ENCODE measurements around the gene COL28A1. TPM values are rescaled to one million over a fixed set of nuclear protein-coding genes. Genes with fewer than 3 reads are reported as not detected.

COL28A1 gene
- total RNA-seq, 1 donor from 2014 or later, result 2.0 TPM

DNA sequence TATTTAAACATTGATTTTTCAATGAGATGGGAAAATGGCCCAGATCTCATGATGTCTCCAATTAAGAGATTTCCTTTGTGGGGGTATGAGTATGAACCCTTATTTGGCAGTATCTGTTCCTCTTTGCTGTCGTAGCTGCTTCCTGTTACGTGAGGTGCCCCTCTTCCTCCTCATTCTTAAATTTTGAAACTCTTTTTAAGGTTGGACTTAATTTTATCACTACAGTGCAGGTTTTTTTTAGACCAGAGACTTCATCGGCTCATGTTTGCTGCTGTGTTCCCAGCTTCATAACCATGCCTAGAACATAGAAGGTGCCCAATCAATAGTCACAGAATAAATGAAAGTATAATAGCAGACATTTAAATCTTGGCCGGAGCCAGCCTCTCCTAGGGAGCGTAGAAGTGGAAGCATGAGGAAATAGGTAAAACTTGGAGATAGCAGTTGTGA is 33.4 kb upstream of the COL28A1 start:
- Histone ChIP-seq H3K27ac (peak overlapping the region; percentile 36), H3K4me3 (peak overlapping the region; percentile 15), H3K4me1 (peaks cover 36% of the 10 kb centered on the region), H3K9me3 (no peaks in the 10 kb centered on the region), H3K27me3 (ENCODE audit: low read depth) (no peaks in the 10 kb centered on the region), H3K36me3 (no peaks in the 10 kb centered on the region)
- intact Hi-C loops (cut with DNase I), result no loop called here
- TF ChIP-seq, protein P1, sequence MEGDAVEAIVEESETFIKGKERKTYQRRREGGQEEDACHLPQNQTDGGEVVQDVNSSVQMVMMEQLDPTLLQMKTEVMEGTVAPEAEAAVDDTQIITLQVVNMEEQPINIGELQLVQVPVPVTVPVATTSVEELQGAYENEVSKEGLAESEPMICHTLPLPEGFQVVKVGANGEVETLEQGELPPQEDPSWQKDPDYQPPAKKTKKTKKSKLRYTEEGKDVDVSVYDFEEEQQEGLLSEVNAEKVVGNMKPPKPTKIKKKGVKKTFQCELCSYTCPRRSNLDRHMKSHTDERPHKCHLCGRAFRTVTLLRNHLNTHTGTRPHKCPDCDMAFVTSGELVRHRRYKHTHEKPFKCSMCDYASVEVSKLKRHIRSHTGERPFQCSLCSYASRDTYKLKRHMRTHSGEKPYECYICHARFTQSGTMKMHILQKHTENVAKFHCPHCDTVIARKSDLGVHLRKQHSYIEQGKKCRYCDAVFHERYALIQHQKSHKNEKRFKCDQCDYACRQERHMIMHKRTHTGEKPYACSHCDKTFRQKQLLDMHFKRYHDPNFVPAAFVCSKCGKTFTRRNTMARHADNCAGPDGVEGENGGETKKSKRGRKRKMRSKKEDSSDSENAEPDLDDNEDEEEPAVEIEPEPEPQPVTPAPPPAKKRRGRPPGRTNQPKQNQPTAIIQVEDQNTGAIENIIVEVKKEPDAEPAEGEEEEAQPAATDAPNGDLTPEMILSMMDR (IDR thresholded peaks at IDR 0.05), result no peak
- DNase-seq (no peak), ATAC-seq (no peak)

DNA sequence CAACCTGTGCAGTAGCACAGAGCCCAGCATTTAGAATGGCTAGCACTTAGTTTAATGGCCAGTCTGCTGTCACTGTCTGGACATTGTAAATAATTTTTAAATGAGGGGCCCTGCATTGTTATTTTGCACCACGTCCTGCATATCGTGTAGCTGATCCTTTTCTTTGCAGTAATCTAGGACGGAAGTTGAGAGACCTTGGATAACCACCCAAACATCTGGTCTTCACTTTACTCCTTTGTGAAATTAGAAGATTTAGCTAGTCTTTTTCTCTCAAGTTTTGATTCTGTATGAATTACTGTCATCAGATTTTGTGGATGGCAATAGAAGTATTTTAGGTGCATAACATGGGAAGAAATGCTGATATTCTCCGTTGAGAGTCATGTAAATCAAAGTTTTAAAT is 32.9 kb upstream of the COL28A1 start:
- no peaks in the 10 kb centered on the region for H3K36me3 ChIP-seq
- DNase-seq, result no peak
- H3K27ac ChIP-seq, result no peak overlapping the region
- TF ChIP-seq, protein P1 (IDR thresholded peaks at IDR 0.05), result no peak
- no peaks in the 10 kb centered on the region for H3K9me3 ChIP-seq
- H3K4me1 ChIP-seq, result peaks cover 36% of the 10 kb centered on the region
- H3K27me3 ChIP-seq (ENCODE audit: low read depth), result no peaks in the 10 kb centered on the region
- ATAC-seq, result no peak
- peak overlapping the region; percentile 71 for H3K4me3 ChIP-seq
- intact Hi-C loops (cut with DNase I), result no loop called here

DNA sequence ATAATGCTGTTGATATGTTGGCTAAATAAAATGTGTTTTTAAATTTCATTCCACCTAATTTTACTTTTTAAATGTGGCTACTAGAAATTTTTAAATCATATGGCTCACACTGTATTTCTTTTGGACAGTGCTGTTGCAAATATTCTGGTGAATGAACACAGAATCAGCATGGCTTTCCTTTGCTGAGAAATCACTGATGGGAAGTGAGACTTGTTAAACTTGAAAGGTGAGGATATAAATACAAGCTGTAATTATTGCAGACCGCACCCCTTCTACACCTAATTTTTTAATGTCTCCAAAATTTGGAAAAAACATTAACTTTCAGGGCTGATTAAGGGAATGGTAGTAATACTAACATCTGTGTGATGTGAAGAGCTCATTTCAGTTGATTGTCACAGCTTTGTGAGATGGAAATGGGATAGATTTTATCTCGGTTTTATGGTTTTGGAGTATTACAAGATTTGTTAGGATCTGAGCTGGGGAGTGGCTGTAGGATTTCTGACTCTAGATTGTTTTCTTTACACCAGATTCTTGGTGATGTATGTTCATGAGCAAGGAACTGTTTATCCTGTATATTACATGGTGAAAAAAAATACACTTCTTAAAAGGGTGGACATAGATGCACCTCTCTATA is 32.3 kb upstream of the COL28A1 start:
- no peaks in the 10 kb centered on the region for H3K27me3 ChIP-seq (ENCODE audit: low read depth)
- no peaks in the 10 kb centered on the region for H3K9me3 ChIP-seq
- peak overlapping the region; percentile 90 for H3K27ac ChIP-seq
- H3K36me3 ChIP-seq, result no peaks in the 10 kb centered on the region
- H3K4me1 ChIP-seq, result peaks cover 36% of the 10 kb centered on the region
- DNase-seq, result no peak
- TF ChIP-seq, protein P1 (IDR thresholded peaks at IDR 0.05), result no peak
- intact Hi-C loops (cut with DNase I), result no loop called here
- no peak for ATAC-seq
- peak overlapping the region; percentile 71 for H3K4me3 ChIP-seq

DNA sequence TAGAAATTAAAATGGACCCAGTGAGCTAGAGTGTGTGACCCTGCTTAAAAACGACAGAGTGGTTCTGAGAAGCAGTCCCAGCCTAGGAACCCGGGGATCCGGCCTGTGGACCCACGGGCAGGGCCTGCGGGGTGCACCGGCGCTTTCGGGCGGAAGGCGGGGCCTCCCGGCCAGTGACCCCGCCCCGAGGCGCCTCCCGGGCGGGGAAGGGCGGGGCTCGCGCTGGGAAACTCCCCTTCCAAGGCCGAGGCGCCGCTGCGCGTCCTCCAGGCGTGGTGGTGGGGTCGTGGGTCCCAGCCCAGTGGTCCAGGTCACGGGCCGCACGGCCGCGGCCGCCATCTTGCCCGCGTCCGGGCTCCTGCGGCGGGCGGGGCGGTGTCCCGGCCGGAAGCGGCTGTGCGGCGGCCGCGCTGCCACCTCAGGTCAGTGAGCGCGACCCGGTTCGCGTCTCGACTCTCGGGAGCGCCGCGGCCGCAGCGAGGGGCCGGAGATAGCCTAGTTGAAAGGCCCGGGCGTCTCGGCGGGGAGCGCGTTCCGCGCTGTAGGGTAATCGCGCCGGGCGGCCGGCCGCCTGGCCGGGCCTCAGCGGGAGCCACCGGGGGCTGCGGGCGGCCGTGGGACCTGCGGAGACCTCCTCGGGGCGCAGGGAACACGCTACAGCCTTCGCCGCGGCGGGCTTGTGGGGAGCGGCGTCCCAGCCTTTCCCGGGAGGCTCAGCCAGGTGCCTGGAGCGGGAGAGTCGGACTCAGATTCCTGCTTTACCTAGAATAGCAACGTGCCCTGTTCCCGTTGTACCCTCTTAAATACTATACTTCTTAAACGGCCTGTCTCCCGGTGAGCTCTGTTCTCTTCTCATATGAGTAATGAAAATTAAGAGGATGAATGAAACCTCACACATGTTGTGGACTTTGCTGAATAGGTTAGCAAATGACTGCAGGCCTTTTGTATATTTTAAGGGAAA is 31.3 kb upstream of the COL28A1 start, which contains the start of gene MIOS:
Gene MIOS, plus strand, starts transcription at position 234 of the 961 bp plus-strand sequence. CDS start 5,592 bp downstream, outside the sequence.
- Histone ChIP-seq H3K27ac (peak within 1 kb of the TSS; percentile 90), H3K4me1 (peaks cover 36% of the 10 kb centered on the region), H3K4me3 (peak within 1 kb of the TSS; percentile 71), H3K36me3 (no peaks in the 10 kb centered on the region), H3K27me3 (ENCODE audit: low read depth) (no peaks in the 10 kb centered on the region), H3K9me3 (no peaks in the 10 kb centered on the region)
- TF ChIP-seq, protein P1 (IDR thresholded peaks at IDR 0.05), result no peak
- peak; percentile 93 for DNase-seq
- intact Hi-C loops (cut with DNase I), result no loop called here
- ATAC-seq, result peak; percentile 96 to 97

DNA sequence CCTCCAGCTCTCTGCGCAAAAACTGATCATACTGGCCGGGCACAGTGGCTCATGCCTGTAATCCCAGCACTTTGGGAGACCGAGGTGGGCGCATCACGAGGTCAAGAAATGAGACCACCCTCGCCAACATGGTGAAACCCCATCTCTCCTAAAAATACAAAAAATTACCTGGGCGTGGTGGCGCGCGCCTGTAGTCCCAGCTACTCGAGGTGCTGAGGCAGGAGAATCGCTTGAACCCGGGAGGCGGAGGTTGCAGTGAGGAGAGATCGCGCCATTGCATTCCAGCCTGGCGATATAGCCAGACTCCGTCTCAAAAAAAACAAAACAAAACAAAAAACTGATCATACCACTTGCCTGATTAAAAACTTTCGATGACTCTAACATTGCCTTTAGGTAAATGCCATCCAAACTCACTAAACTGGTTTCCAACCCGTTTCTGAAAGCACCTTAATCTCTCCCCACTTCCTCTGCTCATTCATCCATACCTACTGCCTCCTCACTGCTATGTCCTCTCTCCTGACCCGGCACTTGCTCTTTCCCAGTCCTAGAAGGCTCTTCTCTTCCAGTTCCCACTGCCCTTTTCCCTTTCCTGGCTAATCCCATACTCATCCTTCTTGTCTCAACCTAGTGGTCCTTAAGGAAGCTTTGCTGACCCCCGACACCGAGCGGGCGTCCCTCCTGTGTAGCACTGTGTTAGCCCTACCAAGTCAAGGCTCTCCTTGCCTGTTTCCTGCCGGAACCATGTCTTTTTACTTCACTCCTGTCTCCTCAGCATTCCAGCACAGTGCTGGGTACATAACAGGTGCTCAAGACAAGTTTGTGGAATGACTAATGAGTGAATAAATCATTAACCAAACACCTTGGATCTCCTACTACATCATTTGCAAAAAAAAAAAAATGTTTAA is 30.3 kb upstream of the COL28A1 start:
- TF ChIP-seq, protein P1 (IDR thresholded peaks at IDR 0.05), result no peak
- Histone ChIP-seq H3K27me3 (ENCODE audit: low read depth) (no peaks in the 10 kb centered on the region), H3K4me3 (peak overlapping the region; percentile 71), H3K9me3 (no peaks in the 10 kb centered on the region), H3K27ac (peak overlapping the region; percentile 90), H3K36me3 (no peaks in the 10 kb centered on the region), H3K4me1 (peaks cover 36% of the 10 kb centered on the region)
- intact Hi-C loops (cut with DNase I), result no loop called here
- DNase-seq (peak; percentile 55), ATAC-seq (peak; percentile 74 to 80)

Measured in lower lobe of right lung (tissue), 2 donors.